AG20443 (cell line): ENCODE measurements around the gene DOCK4.
"Not testable (repeated sequence)": the region's sequence is repeated elsewhere in the genome, so short reads cannot be mapped to it uniquely, and the experiment has no call there.

ENCODE experiments used
- DNase-seq: peaks from one replicate; pipeline ENCODE4 v3.0.0; 2012; ENCODE audit warnings: low spot score, mixed read lengths

Gene DOCK4, protein sequence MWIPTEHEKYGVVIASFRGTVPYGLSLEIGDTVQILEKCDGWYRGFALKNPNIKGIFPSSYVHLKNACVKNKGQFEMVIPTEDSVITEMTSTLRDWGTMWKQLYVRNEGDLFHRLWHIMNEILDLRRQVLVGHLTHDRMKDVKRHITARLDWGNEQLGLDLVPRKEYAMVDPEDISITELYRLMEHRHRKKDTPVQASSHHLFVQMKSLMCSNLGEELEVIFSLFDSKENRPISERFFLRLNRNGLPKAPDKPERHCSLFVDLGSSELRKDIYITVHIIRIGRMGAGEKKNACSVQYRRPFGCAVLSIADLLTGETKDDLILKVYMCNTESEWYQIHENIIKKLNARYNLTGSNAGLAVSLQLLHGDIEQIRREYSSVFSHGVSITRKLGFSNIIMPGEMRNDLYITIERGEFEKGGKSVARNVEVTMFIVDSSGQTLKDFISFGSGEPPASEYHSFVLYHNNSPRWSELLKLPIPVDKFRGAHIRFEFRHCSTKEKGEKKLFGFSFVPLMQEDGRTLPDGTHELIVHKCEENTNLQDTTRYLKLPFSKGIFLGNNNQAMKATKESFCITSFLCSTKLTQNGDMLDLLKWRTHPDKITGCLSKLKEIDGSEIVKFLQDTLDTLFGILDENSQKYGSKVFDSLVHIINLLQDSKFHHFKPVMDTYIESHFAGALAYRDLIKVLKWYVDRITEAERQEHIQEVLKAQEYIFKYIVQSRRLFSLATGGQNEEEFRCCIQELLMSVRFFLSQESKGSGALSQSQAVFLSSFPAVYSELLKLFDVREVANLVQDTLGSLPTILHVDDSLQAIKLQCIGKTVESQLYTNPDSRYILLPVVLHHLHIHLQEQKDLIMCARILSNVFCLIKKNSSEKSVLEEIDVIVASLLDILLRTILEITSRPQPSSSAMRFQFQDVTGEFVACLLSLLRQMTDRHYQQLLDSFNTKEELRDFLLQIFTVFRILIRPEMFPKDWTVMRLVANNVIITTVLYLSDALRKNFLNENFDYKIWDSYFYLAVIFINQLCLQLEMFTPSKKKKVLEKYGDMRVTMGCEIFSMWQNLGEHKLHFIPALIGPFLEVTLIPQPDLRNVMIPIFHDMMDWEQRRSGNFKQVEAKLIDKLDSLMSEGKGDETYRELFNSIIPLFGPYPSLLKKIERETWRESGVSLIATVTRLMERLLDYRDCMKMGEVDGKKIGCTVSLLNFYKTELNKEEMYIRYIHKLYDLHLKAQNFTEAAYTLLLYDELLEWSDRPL (N-terminal part only)

DNA sequence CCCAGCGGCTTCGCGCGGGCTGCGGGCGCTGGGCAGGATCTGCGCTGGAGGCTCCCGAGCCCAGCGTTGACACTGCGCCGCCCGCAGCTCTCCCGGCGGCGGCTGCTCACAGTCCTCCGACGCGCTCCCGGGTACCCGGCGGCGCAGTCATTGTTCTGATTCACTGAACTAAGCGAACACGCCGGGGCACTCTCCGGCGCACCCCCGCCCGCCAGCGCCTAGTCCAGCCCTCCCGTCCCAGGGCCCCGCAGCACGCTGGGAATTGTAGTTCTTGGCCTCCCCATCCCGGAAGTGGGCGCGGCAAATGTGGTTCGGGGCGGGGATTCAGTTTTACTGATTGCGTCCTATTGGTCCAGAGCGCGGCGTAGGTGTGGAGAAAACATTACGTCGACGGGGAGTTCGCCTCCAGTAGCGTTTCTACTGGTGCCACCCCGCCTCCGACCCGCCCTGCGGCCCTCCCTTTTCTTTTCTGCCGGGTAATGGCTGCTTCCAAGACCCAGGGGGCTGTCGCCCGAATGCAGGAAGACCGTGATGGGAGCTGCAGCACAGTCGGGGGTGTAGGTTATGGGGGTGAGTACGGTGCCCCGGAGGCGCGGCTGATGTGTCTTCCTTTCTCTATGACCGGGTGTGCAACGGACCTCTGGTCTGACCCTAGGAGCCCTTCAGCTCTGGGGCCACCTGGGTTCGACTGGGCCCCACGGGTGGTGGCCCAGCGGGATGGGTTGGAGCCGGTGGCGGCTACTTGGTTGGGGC, at the start of gene DOCK4, which contains the start of gene ZNF277:
Gene DOCK4, minus strand, starts transcription at position 162 of the 753 bp plus-strand sequence. CDS start 261 bp downstream, outside the sequence.
Gene ZNF277, plus strand, starts transcription at position 458 of the 753 bp plus-strand sequence. Its CDS starts 22 bp downstream, at position 480.
- peak; percentile 97 for DNase-seq

DNA sequence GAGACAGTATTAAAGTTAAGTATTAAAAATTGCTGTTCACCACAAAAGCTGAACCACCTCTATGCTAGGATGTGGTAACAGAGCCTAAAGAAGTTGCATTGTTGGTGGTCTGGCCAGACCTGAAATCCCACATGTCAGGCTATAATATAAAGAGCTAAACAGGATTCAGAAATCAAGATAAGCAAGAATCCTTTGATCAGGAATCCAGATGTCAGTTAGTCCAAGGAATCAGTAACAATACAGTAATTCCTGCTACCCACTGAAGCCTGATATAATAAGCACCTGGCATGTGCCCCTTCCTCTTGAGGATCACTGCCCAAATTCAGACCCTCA, 49.2 kb upstream of the DOCK4 start:
- no peak for DNase-seq

DNA sequence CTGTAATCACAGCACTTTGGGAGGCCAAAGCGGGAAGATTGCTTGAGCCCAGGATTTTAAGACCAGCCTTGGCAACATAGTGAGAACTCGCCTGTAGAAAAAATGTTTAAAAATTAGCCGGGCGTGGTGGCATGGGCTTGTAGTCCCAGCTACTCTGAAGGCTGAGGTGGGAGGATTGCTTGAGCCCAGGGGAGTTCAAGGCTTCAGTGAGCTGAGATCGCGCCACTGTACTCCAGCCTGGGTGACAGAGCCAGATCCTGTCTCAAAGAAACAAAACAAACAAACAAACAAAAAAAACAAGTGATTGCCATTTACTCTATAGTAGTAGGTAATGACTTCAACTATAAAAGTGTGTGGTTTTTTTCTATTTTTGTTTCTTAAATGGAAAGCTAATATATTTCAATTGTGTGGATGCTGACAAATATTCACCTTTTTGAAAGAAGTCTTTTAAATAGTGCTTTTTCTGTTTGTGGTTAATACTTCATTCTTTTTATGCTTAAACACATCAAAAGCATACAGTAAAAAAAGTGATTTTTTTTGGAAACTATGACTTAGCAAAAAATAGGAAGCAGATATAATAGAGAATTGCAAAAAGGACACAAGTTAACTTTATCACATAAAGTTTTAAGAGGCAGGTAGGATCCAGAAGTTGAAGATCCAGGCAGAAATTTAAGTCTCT, 48.6 kb upstream of the DOCK4 start:
- DNase-seq: no peak

DNA sequence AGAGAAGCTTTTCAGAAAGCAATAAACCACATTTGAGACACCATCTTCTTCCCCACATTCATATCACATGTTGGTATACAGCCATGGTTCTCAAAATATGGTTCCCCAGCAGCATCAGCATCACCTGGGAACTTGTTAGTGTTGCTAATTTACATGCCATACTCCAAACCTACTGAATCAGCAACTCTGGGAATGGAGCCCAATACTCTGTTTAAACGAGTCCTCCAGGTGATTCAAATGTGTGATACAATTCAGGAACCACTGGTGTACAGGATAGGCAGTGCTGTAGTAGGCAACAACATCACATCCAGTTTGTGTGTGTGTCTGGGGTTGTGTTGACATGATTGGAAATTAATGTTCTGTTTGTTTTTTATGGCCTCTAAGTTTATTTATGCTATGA, 48.0 kb upstream of the DOCK4 start:
- no peak for DNase-seq

DNA sequence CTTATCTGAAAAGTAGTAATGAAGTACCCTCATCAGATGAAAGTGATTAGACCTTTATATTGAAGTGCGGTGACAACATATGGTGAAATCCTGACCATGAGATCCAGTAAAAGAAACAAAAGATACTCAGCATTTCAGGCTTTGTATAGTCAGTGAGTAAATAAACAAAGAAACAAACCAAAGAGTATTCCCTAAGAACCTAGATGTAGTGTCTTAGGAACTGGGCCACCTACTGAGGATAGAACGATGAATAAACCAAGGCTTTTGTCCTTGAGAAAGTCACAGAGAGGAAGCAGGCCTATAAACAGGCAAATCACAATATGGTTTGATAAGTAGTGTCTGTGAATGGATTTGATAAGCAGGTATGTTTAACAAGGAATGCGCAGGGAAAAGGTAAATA, 46.5 kb upstream of the DOCK4 start:
- DNase-seq: no peak

DNA sequence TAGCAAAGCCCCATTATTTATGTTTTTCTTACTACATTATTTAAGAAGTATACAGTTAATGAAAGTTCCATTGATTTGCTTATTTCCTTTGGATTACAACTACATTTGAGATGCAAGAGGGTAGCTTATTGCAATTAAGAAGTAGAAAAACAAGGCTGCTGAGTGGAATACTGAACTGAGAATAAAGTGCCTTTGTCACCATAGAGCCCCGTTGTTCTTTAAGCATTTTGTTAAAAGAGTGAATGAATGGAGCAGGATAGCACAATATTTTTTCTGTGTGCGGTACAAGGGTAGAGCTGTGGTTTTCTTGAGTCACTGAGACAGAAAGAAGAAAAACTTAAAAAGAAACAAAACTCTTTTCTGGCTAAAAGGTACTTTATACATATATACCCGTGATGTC, 45.9 kb upstream of the DOCK4 start:
- DNase-seq: no peak

DNA sequence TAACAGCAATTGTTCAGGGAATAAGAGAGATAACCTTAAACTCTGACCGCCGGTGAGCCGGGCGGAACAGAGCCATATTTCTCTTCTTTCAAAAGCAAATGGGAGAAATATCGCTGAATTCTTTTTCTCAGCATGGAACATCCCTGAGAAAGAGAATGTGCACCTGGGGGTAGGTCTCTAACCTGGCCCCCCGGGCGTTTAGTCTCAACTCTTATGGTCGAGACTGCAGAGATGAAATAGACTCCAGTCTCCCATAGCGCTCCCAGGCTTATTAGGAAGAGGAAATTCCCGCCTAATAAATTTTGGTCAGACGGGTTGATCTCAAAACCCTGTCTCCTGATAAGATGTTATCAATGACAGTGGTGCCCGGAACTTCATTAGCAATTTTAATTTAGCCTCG, 43.8 kb upstream of the DOCK4 start:
- not testable (repeated sequence) for DNase-seq

DNA sequence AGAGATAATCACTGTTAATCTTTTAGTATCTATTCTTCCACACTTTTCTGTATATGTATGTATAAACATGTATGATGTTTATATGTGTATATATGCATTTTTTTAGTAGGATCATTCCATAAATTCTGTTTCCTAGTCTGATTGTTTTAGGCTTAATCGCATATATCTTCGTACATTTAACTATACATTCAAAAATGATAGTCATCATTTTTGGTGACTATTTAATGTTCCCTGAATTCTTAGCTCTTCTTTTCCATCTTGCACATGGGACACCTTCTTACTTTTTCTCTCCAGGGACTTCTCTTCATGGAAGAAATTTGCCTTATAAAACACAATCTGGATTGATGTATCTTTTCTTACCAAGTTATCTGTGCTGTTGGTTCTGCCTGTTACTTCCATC, 42.4 kb upstream of the DOCK4 start:
- no peak for DNase-seq

DNA sequence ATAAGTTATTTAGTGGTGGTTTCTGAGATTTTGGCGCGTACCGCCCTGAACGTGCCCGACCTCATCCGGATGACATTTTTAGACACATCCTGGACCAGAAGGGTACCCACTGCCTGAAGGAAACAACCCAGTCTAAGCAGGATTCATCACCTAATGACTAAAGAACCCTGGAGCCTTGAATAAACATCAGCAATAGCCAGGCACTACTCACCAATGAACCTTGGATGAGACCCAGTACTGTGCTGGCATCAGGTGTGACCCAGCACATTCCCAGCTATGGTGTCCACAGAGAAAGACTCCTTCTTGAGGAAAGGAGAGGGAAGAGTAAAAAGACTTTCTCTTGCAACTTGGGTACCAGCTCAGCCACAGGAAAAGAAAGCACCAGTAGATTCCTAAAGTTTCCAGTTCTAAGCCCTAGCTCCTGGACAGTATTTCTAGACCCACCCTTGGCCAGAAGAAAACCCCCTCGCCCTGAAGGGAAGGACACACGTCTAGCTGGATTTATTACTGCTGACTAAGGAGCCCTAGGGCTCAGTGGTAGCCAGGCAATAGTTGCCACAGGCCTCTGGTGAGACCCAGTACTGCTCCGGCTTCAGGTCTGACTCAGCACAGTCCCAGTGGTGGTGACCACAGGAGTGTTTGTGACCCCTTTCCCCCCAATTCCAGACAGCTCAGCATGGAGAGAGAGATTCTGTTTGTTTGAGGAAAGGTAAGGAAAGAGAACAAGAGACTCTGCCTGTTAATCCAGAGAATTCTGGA, 32.8 kb upstream of the DOCK4 start:
- DNase-seq: no peak

DNA sequence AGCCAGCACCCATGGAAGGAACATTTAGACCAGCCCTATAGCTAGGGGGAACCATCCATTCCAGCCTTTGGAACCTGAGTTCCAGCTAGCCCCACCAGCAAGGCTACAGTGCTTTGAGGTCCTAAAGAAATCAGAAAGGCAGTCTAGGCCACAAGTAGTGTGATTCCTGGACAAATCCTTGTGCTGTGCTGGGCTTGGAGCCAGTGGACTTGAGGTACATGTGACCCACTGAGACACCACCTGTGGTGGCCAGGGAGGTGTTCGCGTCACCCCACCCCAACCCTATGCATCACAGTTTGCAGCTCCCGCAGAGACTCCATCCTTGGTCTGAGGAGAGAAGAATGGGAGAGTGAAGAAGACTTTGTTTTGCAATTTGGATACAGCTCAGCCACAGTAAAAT, 32.1 kb upstream of the DOCK4 start:
- DNase-seq: no peak

DNA sequence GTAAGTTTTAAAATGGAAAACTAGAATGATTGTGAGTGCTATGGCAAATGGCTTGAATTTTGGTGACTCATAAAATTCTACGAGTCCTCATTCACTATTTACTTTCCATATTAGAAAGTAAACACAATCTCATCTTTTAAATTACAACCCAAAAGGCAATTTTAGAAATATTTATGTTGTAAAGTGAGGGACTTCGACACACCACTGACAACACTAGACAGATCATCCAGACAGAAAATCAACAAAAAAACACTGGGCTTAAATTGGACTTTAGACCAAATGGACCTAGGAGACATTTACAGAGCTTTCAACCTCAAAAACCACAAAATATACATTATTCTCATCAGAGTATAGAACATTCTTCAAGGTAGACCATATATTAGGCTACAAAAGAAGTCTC, 30.4 kb upstream of the DOCK4 start:
- no peak for DNase-seq

DNA sequence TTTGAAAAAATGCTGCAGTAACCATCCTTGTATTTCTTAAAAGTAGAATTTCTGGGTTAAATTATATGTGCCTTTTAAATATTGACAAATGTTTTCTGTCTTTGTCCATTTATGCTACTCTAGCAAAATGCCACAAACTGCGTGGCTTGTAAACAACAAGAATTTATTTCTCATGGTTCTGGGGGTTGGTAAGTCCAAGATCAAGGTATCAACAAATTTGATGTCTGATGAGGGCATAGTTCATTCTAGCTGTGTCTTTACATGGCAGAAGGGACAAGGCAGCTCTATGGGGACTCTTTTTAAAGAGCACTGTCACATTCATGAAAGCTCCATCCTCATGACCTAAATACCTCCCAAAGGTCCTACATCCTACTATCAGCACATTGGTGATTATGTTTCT, 27.9 kb upstream of the DOCK4 start:
- no peak for DNase-seq

DNA sequence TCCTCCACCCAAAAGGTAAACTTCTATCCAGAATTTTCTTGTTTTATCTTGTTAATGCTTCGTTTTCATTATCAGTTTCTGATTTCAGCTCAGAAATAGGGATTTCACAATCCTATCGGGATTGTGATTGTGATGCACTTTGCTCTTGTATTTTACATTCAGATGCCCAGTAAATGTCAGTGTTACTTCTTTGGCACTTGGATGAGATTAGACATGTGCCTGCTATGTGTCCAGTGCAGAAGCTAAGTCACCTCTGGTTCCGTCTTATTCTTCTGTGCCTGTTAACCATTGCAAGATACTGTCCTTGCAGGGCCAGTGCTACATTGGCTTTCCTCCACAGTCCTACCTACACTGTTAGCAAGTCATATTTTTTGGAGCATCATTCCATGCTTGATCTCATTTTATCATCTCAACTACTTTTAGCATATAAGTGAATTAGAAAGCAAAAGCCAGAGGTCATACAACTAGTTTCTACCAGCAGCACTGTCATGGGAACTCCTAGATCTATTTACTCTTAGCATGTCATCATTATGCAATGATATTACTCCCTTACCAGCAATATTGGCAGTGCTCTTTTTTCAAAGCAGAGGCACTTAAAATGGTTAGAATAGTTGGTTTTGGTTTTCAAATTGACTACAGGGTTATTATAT, 27.0 kb upstream of the DOCK4 start:
- DNase-seq: no peak

DNA sequence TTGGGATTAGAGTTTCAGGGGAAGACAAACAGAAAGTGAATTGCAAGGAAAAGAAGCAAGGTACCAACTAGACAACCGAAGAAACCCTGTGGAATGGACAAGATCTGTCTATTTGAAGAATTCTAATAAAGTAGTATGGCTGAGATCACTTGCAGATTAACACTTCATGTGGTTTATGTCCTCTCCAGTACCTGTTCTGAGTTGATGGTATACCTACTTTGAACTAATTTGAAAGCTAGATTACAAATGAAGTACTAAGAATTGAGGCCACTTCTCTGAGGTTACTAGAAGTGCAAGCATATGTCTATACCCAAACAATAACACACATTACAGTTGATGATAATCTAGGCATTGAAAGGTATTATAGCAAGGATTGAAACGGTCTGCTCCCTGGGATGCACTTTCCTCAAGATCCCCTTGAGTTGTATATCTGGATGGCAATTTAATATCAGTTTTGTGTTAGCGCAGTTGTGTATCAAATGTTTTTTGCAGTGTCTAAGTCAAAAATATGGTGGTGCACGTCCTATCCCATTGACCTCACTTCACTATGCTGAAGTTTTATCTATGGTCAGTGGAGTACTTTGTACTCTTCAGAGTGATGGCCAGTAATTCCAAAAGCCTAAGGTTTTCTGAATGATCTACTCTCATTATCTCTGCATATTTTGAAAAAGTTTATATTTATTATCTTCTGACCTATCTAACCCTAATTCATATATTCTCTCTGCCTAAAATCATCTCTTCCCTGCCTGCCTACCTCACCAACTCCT, 26.2 kb upstream of the DOCK4 start:
- no peak for DNase-seq

DNA sequence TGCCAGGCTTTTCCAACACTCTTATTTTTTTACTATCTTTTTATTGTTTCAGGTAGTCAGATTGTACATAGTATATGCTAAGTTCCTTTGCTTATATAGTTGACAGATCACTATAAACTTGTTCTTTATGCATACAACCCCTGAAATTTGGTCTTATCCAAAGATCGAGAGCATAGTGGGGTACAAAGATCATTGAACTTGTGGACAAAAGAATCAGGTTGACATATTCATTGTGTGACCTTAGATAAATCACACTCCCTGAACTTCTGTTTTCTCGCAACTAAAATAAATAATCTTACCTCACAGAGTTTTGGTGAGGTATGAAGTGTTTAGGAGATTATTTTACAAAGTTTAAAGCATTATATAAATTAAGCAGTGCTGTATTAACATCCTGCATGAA, 22.4 kb upstream of the DOCK4 start:
- DNase-seq: no peak

DNA sequence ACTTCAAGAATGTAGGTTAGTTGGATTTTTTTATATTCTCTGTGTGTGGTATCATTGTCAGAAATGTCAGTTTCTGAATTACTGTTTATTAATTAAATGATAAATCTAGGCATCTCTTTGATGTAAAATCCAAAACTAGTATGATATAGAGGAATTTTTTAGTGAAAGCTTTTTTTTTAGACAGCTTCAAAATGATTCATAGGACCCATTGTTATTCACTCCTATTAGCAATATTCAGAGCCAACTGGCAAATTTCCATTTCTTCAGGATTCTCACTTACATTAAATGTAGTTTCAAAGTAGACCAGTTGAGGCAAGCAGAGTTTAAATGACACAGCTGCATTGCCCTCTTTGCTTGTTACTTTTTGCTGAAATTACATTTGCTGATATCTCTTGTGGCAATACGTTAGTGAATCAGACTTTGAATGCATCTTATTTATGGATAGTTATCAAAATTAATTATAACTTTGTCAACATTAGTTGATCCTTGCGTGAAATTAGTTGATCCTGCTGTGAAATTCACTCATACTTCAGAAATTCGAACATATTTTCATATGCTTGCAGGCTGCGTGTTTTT, 20.6 kb upstream of the DOCK4 start:
- no peak for DNase-seq

DNA sequence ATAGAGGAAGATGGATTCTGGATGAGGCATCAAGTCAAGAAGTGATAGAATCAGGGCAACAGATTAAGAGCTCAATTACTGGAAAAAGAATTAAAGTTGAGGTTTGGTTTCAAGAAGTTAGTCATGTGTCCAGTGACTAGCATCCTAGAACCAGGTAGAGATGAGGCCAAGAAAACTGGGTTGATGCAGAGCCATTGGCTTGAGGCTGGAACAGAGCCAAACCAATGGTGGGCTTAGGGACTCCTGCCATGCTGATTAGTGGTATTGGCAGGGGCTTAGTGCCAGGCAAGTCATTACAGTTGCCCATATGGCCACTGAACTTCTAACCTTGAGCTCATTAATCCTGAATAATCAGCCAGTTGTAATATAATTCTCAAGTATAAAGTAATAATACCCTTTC, 18.8 kb upstream of the DOCK4 start:
- DNase-seq: no peak

DNA sequence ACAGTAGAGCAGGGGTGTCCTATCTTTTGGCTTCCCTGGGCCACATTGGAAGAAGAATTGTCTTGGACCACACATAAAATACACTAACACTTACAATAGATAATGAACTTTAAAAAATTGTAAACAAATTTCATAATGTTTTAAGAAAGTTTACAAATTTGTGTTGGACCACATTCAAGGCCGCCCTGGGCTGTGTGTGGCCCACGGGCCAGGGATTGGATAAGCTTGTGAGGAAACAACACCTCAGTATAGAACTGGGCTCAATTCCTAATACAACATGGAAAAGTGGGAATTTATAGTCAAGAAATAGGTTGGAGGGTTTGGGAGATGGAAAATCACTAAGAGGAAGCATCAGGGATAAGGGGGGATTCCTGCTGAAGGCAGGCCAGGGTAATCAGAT, 18.0 kb upstream of the DOCK4 start:
- DNase-seq: no peak

DNA sequence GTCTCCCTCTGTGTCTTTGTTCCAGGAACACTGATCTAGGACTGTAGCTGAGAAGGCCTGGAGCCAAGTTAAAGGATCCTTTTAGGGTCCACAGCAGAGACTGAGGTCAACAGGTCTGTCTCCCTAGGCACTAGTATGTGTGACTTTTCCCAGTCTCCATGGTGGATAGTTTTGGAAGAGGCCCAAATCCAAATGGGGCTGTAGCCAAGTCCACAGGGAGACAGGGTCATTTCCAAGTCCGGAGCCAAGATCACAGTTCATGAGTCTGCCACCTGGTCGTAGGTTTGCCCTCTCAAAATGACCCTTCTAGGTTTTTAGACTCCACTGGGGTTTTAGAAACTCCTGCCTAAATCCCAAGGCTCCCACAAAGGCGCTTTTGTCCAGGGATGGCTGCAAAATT, 17.1 kb upstream of the DOCK4 start:
- no peak for DNase-seq
